HK-2 (cell line): ENCODE measurements around the gene SETD7.
"Not testable (repeated sequence)": the region's sequence is repeated elsewhere in the genome, so short reads cannot be mapped to it uniquely, and the experiment has no call there.

Experiments
- DNase-seq: peaks from one replicate; pipeline ENCODE4 v3.0.0-alpha.2; 2018; ENCODE audit not compliant: unreplicated experiment

The SETD7 gene

GRCh38 chr4:139509727-139510410 lies 46.1 kb downstream of the SETD7 start:
- no peak for DNase-seq

DNA sequence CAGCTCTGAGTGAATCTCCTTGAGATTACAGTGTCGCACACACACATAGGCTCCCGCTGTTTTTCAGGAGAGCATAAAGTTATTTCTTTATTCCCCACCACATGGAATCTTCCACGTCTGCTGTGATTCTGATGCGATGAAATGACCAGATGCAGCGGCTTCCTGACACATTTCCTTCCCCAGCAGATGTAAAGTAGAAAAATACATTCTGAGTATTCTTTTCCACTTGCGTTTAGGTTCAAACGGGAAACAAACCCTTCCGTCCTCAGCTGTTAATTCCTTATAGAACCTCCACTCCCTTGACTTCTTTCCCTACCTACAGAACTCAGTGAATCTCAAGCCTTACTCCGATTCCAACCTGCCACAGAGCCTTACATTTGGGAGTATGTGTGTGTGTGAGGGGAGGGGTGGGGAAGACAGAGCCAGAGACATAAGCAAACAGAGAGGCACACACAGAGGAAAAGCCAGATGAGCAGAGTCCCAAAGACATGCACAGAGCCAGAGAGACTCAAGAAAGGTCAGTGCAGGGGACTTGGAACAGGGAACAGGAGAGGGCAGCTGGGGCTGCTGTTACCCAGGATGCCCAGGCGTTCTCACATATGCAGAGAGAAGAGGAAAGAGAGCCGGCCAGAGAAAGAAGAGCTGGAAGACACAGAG lies 47.3 kb downstream of the SETD7 start:
- DNase-seq: no peak

DNA sequence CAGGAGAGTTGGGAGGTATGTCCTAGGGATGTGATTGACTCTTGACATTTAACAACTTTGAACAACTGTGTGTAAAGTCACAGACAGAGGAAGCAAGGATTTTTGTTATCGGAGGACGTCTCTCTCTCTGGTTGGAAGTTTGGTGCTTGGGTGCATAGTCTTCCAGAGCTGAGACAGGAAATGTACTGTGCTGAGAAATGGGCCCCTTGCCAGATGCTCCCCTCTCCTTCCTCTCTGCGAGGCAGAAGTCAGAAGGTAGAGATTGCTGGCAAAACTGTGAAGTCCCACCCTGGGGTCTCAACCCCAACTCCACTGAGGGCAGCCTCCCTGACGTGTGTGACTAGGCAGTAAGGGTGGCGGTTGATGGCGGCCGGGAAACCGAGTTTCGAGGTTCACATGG lies 49.2 kb downstream of the SETD7 start:
- no peak for DNase-seq

GRCh38 chr4:139503622-139504166 lies 52.3 kb downstream of the SETD7 start:
- DNase-seq: no peak

DNA sequence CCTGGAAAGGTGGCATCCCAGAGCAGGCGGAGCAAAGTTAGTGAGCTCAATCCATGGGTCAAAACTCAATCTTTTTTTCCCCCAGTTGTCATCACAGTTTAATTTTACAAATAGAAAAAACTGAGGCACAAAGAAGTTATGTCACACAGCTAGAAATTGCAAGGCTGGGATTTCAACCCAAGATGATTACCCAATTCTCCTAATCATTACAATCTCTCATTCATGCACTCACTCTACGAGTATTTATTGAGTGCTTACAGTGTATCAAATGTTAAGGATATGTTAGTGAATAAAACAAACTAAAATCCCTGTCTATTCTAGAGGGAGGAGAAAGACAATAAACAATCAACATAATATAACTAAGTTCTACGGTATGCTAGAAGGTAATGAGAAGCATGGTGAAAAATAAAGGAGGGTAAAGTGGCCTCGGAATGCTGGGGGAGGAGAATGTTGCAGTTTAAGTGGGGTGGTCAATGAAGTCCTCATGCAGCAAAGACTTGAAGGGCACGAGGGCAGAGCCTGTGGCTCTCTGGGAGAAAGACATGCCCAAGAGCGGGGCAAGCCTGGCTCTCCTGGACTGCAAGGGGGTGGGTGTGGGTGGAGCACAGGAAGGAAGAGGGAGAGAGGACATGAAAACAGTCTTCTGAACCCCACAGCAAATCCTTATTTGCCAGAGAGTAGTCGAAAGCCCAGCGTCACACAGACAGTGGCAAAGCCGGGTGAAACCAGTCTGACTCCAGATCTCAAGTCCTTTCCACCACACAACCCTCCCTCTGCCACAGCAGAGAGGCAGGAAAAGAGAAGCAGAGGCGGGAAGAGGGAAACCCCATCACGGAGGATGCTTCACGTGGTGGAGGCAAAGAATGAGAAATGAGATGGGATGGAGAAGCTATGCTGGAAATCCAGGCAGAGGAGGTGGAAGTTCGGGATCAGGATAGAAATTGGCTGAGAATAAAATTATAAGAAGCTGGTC lies 53.8 kb downstream of the SETD7 start:
- DNase-seq: no peak

- DNase-seq: no peak
Measured at GRCh38 chr4:139501527-139501926, 54.5 kb downstream of the SETD7 start.

GRCh38 chr4:139501117-139501516 lies 54.9 kb downstream of the SETD7 start:
- no peak for DNase-seq

DNA sequence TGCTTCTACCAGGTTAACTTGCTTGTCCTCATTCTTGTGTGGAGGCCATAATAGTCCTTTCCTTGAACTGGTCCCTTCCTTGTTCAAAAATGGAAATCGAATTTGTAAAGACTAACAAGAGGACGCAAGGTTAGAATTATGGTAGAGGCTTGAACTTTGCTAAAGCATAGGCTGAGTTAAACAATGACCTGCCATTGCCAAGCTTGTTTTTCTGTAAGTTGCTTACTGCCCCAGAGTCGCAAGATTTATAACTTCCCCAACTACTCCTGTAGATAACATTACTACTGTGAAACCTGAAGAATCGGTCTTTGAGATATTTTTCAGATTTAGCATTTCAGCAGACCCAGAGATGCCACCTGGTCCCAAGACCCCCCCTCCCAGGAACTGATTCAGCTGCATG lies 56.8 kb downstream of the SETD7 start:
- DNase-seq: no peak

DNA sequence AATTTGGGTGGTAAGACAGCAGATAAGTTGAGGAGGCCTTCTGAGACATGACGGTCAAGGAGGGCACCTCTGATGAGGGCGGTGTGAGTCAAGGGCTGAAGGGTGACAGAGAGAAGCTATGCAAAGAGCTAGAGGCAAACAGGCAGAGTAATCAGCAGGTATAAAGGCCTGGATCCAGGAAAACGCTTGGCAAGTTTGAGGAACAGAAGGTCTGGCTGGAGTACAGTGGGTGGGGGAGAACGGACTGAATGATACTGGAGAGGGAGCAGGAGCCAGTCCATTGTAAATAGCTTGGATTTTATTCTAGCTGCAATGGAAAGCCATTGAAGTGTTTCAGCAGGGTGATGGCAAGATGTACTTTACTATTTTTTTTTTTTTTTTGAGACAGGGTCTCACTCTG lies 62.8 kb downstream of the SETD7 start:
- DNase-seq: no peak

GRCh38 chr4:139492429-139492828 lies 63.6 kb downstream of the SETD7 start:
- DNase-seq: no peak

- no peak for DNase-seq
Measured at GRCh38 chr4:139489638-139490037, 66.4 kb downstream of the SETD7 start.

DNA sequence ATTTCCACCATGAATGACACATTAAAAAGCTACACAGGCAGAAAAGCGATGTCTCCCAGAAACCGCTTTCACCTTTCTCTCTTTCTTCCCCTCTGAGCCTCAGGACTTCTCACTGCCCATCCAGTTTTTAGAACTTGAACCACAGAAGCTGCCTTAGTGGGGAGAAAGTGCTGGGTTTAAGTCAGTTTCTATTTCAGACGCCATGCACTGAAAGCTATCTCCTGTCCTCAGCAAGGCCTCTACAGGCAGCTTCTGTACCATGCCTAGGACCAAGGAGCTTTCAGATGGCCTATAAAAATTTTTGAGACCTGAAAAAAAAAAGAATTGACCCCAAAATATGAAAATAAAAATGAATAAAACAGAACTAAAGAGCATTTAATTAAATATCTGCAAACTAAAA lies 67.6 kb downstream of the SETD7 start:
- DNase-seq: no peak

DNA sequence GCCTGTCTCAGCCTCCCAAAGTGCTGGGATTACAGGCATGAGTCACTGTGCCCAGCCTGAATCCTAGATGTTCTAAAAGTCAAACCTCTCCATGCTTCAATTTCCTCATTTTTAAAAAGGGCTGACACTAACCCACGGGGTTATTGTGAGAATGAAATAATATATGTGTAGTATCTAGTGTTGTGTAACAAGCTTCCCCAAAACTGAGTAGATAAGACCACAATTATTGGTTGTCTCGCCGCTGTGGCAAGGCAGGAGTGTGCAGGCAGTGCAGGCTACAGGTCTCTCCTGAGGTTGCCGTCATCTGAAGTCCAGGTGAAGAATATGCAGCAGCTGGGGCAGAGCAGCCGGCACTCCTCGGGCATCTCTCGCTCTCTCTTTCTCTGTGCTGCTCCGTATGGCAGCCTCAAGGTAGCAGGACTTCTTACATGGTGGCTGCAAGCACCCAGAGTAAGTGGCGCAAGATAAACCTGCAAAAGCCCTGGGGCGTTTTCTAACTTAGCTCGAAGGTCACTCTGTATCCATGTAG lies 71.2 kb downstream of the SETD7 start:
- DNase-seq: no peak

DNA sequence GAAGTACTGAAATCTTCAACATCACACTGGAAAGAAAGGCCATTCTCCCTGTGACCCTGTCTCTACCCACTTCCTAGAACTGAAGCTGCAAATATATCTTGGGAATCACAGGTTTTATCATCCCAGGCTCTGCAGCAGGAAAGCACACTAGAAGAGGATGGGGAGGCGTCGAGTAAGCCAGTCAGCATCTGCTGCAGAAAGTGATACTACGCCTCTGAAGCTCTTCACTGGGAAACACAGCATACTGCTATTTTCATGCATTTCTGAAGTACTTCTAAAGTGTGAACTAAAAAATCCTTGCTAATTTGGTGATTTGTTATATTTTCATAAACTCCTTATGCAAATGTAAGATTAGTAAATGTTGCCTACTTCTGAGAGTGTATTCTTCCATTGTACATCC lies 73.0 kb downstream of the SETD7 start:
- DNase-seq: no peak

DNA sequence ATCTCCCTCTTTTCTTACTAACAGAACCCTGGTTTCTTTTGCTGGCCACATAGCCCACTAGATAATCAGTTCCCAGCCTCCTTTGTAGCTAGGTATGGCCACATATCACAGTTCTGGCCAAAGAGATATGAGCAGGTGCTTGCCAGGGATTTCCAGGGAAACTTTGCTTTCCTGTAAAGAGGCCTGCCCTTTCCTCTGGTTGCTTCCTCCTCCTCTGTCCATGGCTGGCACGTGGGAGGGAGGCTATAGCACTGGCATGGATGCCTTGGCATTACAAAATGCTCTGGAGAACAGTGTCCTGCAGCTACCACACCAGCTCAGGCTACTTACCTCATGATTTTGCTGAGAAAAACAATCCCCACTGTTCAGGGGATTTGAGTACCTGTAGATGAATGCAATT lies 74.6 kb downstream of the SETD7 start:
- no peak for DNase-seq

GRCh38 chr4:139476363-139476762 lies 79.7 kb downstream of the SETD7 start:
- no peak for DNase-seq

- DNase-seq: no peak
Measured at GRCh38 chr4:139472852-139473251, 83.2 kb downstream of the SETD7 start.

DNA sequence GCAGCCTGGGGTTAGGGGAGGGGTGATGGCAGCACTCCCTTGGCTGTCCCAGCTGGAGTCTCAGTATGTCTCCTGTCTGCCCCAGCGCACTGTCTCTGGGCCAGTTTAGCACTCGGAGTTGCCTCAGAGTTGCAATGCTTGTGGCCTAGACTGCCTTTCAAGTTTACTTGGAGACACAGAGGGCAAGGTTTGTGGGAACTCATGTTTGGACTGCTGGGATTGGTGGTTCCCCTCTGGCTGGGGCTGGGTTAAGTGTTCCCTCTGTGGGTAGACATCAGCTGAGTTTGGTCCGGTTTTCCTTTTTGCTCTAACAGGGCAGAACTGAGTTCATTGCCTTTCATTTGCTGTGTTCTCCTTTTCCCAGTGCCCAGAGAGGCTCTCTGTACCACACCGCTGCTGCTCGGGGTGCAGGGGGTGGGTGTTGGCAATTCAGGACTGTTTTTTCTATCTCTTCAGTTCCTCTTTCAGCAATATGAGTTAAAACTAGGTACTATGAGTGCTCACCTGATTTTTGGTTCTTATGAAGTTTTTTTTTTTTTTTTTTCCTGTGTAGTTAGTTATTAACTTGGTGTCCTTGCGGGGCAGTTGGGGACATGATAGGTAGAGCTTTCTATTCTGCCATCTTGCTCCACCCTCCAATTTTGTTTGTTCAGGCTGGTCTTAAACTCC lies 84.9 kb downstream of the SETD7 start:
- DNase-seq: no peak

DNA sequence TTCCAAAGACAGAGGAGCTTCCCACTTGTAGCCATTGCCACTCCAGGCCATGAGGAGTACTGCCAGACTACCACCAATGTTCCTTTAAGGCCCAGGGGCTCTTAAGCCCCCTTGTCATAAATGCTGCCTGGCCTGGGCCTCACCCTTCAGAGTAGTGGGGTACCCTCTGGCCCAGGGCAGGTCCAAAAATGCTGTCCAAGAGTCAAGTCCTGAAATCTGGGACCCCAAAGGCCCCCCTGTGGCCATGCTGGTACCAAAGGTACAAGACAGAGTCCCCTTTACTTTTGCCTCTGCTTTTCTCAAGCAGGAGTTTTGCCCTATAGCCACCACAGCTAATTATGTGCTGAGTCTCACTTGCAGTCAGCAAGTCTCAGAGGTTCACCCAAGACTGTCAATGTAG lies 85.7 kb downstream of the SETD7 start:
- DNase-seq: no peak

DNA sequence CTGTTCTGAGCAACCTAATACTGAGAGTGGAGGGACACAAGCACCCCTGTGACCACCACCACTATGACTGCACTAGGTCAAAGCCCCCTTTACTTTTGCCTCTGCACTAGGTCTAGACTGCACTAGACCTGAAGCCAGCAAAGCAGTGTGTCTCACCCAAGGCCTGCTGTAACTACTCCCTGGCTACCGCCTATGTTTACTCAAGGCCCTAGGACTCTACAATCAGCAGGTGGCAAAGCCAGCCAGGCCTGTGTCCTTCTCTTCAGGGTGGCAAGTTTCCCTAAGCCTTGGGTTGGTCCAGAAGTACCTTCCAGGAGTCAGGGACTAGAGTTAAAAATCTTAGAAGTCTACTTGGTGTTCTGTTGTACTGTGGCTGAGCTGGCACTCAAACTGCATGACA lies 86.2 kb downstream of the SETD7 start:
- DNase-seq: no peak

- no peak for DNase-seq
Measured at GRCh38 chr4:139469216-139469615, 86.8 kb downstream of the SETD7 start.

DNA sequence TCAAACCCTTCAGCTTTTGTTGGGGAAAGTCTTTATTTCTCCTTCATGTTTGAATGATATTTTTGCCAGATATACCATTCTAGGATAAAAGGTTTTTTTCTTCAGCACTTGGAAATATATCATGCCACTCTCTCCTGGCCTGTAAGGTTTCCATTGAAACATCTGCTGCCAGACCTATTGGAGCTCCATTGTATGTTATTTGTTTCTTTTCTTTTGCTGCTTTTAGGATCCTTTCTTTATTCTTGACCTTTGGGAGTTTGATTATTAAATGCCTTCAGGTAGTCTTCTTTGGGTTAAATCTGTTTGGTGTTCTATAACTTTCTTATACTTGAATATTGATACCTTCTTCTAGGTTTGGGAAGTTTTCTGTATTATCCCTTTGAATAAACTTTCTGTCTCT lies 87.3 kb downstream of the SETD7 start:
- DNase-seq: not testable (repeated sequence)
